AG09319 (cell line): ENCODE results near the gene GARIN5B.

Source experiments
- DNase-seq: peaks from one replicate; pipeline ENCODE4 v3.0.0-alpha.2; 2010; ENCODE audit warnings: low read depth; ENCODE audit errors: extremely low read depth
- CTCF ChIP-seq: IDR thresholded peaks from 2 replicates; pipeline ENCODE4 v1.5.1; 2011; ENCODE audit warnings: low read depth, mild to moderate bottlenecking, inconsistent platforms, low read length, moderate library complexity

GARIN5B gene

GRCh38 chr19:55347442-55348009 is 15.5 kb downstream of the GARIN5B start:
- DNase-seq: no peak

GRCh38 chr19:55346725-55347441 is 16.2 kb downstream of the GARIN5B start:
- DNase-seq: no peak
- TF ChIP-seq CTCF: no peak

More at GRCh38 chr19:55347442-55348009, 15.5 kb downstream of the GARIN5B start:
- TF ChIP-seq CTCF: no peak

- no peak for TF ChIP-seq CTCF
- DNase-seq: no peak
Measured at GRCh38 chr19:55345818-55346724, 17.0 kb downstream of the GARIN5B start.

- DNase-seq: no peak
- TF ChIP-seq CTCF: no peak
Measured at GRCh38 chr19:55345101-55345817, 17.8 kb downstream of the GARIN5B start.

GRCh38 chr19:55344444-55344843 is 18.6 kb downstream of the GARIN5B start:
- DNase-seq: no peak
- no peak; the same call in 1 of the 2 replicates for TF ChIP-seq CTCF

GRCh38 chr19:55341595-55342531 is 21.2 kb downstream of the GARIN5B start:
- DNase-seq: no peak
- TF ChIP-seq CTCF: no peak
